ENCODE measurements around the gene RFK. TPM values are rescaled to one million over a fixed set of nuclear protein-coding genes. Genes with fewer than 3 reads are reported as not detected.

Gene RFK
- total and polyA plus RNA-seq, 2 of the 13 experiments (the other 11 are each of a cell fraction or from before 2014, with no cell fraction given) = 18.2 to 37.2 TPM

- Histone ChIP-seq H2AFZ (ENCODE audit: low read length) (no peak overlapping the region), H3K9me3 (ENCODE audit: low read length) (no peaks in the 10 kb centered on the region), H3K4me2 (ENCODE audit: low read depth, low read length) (no peak overlapping the region), H3K79me2 (ENCODE audit: insufficient read depth, low read length) (no peaks in the 10 kb centered on the region), H3K4me1 (ENCODE audit: insufficient read depth, low read length) (peaks cover 30% of the 10 kb centered on the region), H3K36me3 (replicated peaks in 1 of 2; ENCODE audit: control insufficient read depth in 1 of 2, insufficient read depth in 2 of 2, low read length in 2 of 2) (no peaks in the 10 kb centered on the region), H4K20me1 (ENCODE audit: insufficient read depth, low read length) (no peaks in the 10 kb centered on the region), H3K27me3 (ENCODE audit: control insufficient read depth in 1 of 2, insufficient read depth in 2 of 2, low read length in 2 of 2) (no peaks in the 10 kb centered on the region), H3K4me3 (replicated peaks in 1 of 3; ENCODE audit: insufficient read depth in 1 of 3, low read depth in 2 of 3, low read length in 3 of 3) (no peak overlapping the region), H3K27ac (ENCODE audit: extremely low read length, insufficient read depth, low read length) (no peak overlapping the region), H3K9ac (ENCODE audit: insufficient read depth, low read depth, low read length) (no peak overlapping the region)
- no peak for ATAC-seq
- TF ChIP-seq, protein P1, sequence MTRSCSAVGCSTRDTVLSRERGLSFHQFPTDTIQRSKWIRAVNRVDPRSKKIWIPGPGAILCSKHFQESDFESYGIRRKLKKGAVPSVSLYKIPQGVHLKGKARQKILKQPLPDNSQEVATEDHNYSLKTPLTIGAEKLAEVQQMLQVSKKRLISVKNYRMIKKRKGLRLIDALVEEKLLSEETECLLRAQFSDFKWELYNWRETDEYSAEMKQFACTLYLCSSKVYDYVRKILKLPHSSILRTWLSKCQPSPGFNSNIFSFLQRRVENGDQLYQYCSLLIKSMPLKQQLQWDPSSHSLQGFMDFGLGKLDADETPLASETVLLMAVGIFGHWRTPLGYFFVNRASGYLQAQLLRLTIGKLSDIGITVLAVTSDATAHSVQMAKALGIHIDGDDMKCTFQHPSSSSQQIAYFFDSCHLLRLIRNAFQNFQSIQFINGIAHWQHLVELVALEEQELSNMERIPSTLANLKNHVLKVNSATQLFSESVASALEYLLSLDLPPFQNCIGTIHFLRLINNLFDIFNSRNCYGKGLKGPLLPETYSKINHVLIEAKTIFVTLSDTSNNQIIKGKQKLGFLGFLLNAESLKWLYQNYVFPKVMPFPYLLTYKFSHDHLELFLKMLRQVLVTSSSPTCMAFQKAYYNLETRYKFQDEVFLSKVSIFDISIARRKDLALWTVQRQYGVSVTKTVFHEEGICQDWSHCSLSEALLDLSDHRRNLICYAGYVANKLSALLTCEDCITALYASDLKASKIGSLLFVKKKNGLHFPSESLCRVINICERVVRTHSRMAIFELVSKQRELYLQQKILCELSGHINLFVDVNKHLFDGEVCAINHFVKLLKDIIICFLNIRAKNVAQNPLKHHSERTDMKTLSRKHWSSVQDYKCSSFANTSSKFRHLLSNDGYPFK (CRISPR knock-in tag; IDR thresholded peaks at IDR 0.05; ENCODE audit: borderline replicate concordance) = no peak
- TF ChIP-seq, protein P2, sequence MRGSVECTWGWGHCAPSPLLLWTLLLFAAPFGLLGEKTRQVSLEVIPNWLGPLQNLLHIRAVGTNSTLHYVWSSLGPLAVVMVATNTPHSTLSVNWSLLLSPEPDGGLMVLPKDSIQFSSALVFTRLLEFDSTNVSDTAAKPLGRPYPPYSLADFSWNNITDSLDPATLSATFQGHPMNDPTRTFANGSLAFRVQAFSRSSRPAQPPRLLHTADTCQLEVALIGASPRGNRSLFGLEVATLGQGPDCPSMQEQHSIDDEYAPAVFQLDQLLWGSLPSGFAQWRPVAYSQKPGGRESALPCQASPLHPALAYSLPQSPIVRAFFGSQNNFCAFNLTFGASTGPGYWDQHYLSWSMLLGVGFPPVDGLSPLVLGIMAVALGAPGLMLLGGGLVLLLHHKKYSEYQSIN (CRISPR knock-in tag; IDR thresholded peaks at IDR 0.05; ENCODE audit: borderline replicate concordance) = no peak
- TF ChIP-seq, protein P3, sequence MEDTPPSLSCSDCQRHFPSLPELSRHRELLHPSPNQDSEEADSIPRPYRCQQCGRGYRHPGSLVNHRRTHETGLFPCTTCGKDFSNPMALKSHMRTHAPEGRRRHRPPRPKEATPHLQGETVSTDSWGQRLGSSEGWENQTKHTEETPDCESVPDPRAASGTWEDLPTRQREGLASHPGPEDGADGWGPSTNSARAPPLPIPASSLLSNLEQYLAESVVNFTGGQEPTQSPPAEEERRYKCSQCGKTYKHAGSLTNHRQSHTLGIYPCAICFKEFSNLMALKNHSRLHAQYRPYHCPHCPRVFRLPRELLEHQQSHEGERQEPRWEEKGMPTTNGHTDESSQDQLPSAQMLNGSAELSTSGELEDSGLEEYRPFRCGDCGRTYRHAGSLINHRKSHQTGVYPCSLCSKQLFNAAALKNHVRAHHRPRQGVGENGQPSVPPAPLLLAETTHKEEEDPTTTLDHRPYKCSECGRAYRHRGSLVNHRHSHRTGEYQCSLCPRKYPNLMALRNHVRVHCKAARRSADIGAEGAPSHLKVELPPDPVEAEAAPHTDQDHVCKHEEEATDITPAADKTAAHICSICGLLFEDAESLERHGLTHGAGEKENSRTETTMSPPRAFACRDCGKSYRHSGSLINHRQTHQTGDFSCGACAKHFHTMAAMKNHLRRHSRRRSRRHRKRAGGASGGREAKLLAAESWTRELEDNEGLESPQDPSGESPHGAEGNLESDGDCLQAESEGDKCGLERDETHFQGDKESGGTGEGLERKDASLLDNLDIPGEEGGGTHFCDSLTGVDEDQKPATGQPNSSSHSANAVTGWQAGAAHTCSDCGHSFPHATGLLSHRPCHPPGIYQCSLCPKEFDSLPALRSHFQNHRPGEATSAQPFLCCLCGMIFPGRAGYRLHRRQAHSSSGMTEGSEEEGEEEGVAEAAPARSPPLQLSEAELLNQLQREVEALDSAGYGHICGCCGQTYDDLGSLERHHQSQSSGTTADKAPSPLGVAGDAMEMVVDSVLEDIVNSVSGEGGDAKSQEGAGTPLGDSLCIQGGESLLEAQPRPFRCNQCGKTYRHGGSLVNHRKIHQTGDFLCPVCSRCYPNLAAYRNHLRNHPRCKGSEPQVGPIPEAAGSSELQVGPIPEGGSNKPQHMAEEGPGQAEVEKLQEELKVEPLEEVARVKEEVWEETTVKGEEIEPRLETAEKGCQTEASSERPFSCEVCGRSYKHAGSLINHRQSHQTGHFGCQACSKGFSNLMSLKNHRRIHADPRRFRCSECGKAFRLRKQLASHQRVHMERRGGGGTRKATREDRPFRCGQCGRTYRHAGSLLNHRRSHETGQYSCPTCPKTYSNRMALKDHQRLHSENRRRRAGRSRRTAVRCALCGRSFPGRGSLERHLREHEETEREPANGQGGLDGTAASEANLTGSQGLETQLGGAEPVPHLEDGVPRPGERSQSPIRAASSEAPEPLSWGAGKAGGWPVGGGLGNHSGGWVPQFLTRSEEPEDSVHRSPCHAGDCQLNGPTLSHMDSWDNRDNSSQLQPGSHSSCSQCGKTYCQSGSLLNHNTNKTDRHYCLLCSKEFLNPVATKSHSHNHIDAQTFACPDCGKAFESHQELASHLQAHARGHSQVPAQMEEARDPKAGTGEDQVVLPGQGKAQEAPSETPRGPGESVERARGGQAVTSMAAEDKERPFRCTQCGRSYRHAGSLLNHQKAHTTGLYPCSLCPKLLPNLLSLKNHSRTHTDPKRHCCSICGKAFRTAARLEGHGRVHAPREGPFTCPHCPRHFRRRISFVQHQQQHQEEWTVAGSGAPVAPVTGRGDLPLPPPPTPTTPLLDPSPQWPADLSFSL (CRISPR knock-in tag; IDR thresholded peaks at IDR 0.05) = no peak
- TF ChIP-seq, protein P4, sequence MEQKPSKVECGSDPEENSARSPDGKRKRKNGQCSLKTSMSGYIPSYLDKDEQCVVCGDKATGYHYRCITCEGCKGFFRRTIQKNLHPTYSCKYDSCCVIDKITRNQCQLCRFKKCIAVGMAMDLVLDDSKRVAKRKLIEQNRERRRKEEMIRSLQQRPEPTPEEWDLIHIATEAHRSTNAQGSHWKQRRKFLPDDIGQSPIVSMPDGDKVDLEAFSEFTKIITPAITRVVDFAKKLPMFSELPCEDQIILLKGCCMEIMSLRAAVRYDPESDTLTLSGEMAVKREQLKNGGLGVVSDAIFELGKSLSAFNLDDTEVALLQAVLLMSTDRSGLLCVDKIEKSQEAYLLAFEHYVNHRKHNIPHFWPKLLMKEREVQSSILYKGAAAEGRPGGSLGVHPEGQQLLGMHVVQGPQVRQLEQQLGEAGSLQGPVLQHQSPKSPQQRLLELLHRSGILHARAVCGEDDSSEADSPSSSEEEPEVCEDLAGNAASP (CRISPR knock-in tag; IDR thresholded peaks at IDR 0.05; ENCODE audit: borderline replicate concordance) = no peak
- ChIA-PET CTCF (ENCODE audit: low intra/inter-chr PET ratio, low total read pairs) (no interaction called here), POLR2A (interaction anchor here (2.4 kb wide), 1 partner anchor 17 kb away, joined by 7 read pairs; the partner anchor contains the start of gene RFK)
- in situ Hi-C loops (cut with HindIII; ENCODE audit: extremely low pct_ligation_motif_present, low pct_unique_long_range_greater_than_20kb) (no loop called here), intact Hi-C loops (cut with micrococcal nuclease; ENCODE audit: unreplicated experiment) (no loop called here)
- BruUV-seq (replicated peaks) = no TSS peak
- FAIRE-seq = no peak
- DNase-seq (ENCODE audit: low spot score) = no peak
Measured at GRCh38 chr9:76377791-76378190, 16.4 kb downstream of the RFK start.

Data from HepG2 (cell line).